ENCODE data around the gene PHF10.
A peak's percentile ranks its signal among the peaks of the same experiment; 100 is the strongest.
"Not testable (repeated sequence)": the region's sequence is repeated elsewhere in the genome, so short reads cannot be mapped to it uniquely, and the experiment has no call there.

The PHF10 gene

GRCh38 chr6:169722362-169723199 is 1.7 kb downstream of the PHF10 start:
- peak; percentile 71 for DNase-seq

- no peak for DNase-seq
These were observed 4.0 kb downstream of the PHF10 start for GRCh38 chr6:169720207-169720855.

GRCh38 chr6:169719117-169719516 is 5.2 kb downstream of the PHF10 start:
- DNase-seq: no peak

- DNase-seq: no peak
These were observed 9.7 kb downstream of the PHF10 start for GRCh38 chr6:169714595-169714994.

GRCh38 chr6:169714178-169714577 is 10.1 kb downstream of the PHF10 start:
- no peak for DNase-seq

- no peak for DNase-seq
These were observed 14.3 kb downstream of the PHF10 start for GRCh38 chr6:169710009-169710408.

GRCh38 chr6:169709293-169709692 is 15.0 kb downstream of the PHF10 start:
- no peak for DNase-seq

GRCh38 chr6:169707772-169708171 is 16.5 kb downstream of the PHF10 start:
- no peak for DNase-seq

GRCh38 chr6:169702840-169703246 is 21.5 kb downstream of the PHF10 start:
- DNase-seq: no peak

- peak; percentile 97 for DNase-seq
These were observed 22.1 kb downstream of the PHF10 start, which contains the start of the genes C6orf120 and WDR27 for GRCh38 chr6:169701954-169702839. Gene C6orf120 (plus strand): TSS chr6:169702126. CDS start chr6:169702460, 334 bp downstream. Gene WDR27 (minus strand): TSS chr6:169702029. CDS start chr6:169689005, 13,024 bp downstream.

GRCh38 chr6:169701311-169701953 is 22.9 kb downstream of the PHF10 start:
- DNase-seq: no peak

GRCh38 chr6:169700296-169700695 is 24.0 kb downstream of the PHF10 start:
- DNase-seq: peak; percentile 53

- DNase-seq: not testable (repeated sequence)
These were observed 27.2 kb downstream of the PHF10 start for GRCh38 chr6:169697115-169697514.

GRCh38 chr6:169695131-169695530 is 29.2 kb downstream of the PHF10 start:
- no peak for DNase-seq

GRCh38 chr6:169692516-169692915 is 31.8 kb downstream of the PHF10 start:
- DNase-seq: no peak

GRCh38 chr6:169691260-169691659 is 33.0 kb downstream of the PHF10 start:
- no peak for DNase-seq

GRCh38 chr6:169689287-169689686 is 35.0 kb downstream of the PHF10 start:
- DNase-seq: peak; percentile 81

GRCh38 chr6:169685860-169686259 is 38.4 kb downstream of the PHF10 start:
- DNase-seq: no peak

GRCh38 chr6:169684056-169684455 is 40.2 kb downstream of the PHF10 start:
- no peak for DNase-seq

GRCh38 chr6:169678342-169678741 is 46.0 kb downstream of the PHF10 start:
- no peak for DNase-seq

GRCh38 chr6:169677096-169677495 is 47.2 kb downstream of the PHF10 start:
- peak; percentile 16 for DNase-seq

GRCh38 chr6:169675011-169675410 is 49.3 kb downstream of the PHF10 start:
- DNase-seq: no peak

GRCh38 chr6:169671563-169671962 is 52.7 kb downstream of the PHF10 start:
- DNase-seq: no peak
